PC-3 (cell line): Measurements from ENCODE around the gene STXBP4.

Source experiments
- CTCF ChIP-seq: fragments of 300-600 bp; sonication (generic); conservative IDR thresholded peaks from 2 replicates; pipeline ENCODE4 v1.5.1; 2017; ENCODE audit warnings: antibody characterized with exemption, low read depth, mild to moderate bottlenecking, low read length
- EZH2 ChIP-seq: fragments of 300-600 bp; sonication (generic); IDR thresholded peaks from one replicate; pipeline ENCODE4 v1.6.1; 2017; ENCODE audit warnings: antibody characterized with exemption, mild to moderate bottlenecking, low read length; ENCODE audit not compliant: unreplicated experiment
- EZH2phosphoT487 ChIP-seq: fragments of 300-600 bp; sonication (generic); IDR thresholded peaks from 2 replicates; pipeline ENCODE4 v1.6.1; 2018; ENCODE audit warnings: mild to moderate bottlenecking, antibody characterized with exemption, low read length, borderline replicate concordance

- no peak for TF ChIP-seq EZH2
- TF ChIP-seq CTCF = no peak
- no peak for TF ChIP-seq EZH2phosphoT487
Measured at GRCh38 chr17:54927525-54927924, 41.0 kb upstream of the STXBP4 start.
